ENCODE data around the gene LCN6. TPM values are rescaled to one million over a fixed set of nuclear protein-coding genes. Genes with fewer than 3 reads are reported as not detected.
A peak's percentile ranks its signal among the peaks of the same experiment; 100 is the strongest.

The LCN6 gene
- total RNA-seq, 1 experiment from 2014 or later, result not detected

GRCh38 chr9:136723989-136724388 is 24.3 kb downstream of the LCN6 start:
- Histone ChIP-seq H2BK120ac (ENCODE audit: low read depth, low read length, poor library complexity, severe bottlenecking) (no peak overlapping the region), H2AK5ac (ENCODE audit: insufficient read length, low read length) (no peak overlapping the region), H2AFZ (ENCODE audit: low read length) (no peak overlapping the region), H2BK12ac (ENCODE audit: insufficient read length, low read depth, low read length) (no peak overlapping the region), H3K23me2 (ENCODE audit: insufficient read length, low read depth, low read length, poor library complexity, severe bottlenecking) (peaks cover 10% of the 10 kb centered on the region), H3K18ac (ENCODE audit: insufficient read length, low read depth, low read length) (no peak overlapping the region), H3K27me3 (ENCODE audit: insufficient read depth, low read length) (no peaks in the 10 kb centered on the region), H4K20me1 (ENCODE audit: control insufficient read depth, insufficient read depth, insufficient read length) (no peaks in the 10 kb centered on the region), H4K5ac (ENCODE audit: insufficient read length, low read depth, low read length) (no peak overlapping the region), H2BK20ac (ENCODE audit: low read depth, low read length, poor library complexity, severe bottlenecking) (no peak overlapping the region), H3K56ac (ENCODE audit: insufficient read length, low read depth, low read length) (no peak overlapping the region), H3K79me1 (ENCODE audit: insufficient read depth, low read depth, low read length, poor library complexity, severe bottlenecking) (peaks cover 6% of the 10 kb centered on the region), H2BK5ac (ENCODE audit: insufficient read length, low read length) (no peak overlapping the region), H3K23ac (ENCODE audit: insufficient read length, low read depth, low read length) (no peak overlapping the region), H3K27ac (ENCODE audit: insufficient read length, low read depth, low read length) (no peak overlapping the region), H3K4me1 (ENCODE audit: insufficient read depth, low read length) (no peaks in the 10 kb centered on the region), H3K79me2 (ENCODE audit: insufficient read depth, low read length) (peaks cover 11% of the 10 kb centered on the region; the same call in 1 of the 2 replicates), H3T11ph (ENCODE audit: low read length) (no peak overlapping the region), H2BK15ac (ENCODE audit: low read depth, low read length) (no peak overlapping the region), H3K9me3 (ENCODE audit: control insufficient read depth, low read depth, low read length) (no peaks in the 10 kb centered on the region), H4K91ac (ENCODE audit: insufficient read length, low read depth, low read length) (no peak overlapping the region), H3K14ac (ENCODE audit: insufficient read depth, low read length) (no peak overlapping the region), H3K9ac (ENCODE audit: extremely low read depth, insufficient read length, low read length) (no peak overlapping the region), H3K4me2 (ENCODE audit: insufficient read depth, insufficient read length, low read length) (no peak overlapping the region), H4K8ac (replicated peaks; ENCODE audit: insufficient read length, low read depth, low read length) (no peak overlapping the region), H3K4ac (ENCODE audit: low read depth, low read length) (no peak overlapping the region)
- H3K27ac Mint-ChIP-seq, result peak overlapping the region in 2 of 3 experiments; percentile 33 to 34; a peak in 1 of 7 replicates
- peak overlapping the region in 1 of 2 experiments; percentile 51; a peak in 2 of 5 replicates for H3K4me3 Mint-ChIP-seq
- H3K27me3 Mint-ChIP-seq (ENCODE audit: low read depth), result no peaks in the 10 kb centered on the region; the same call in none of the 2 replicates
- no CpG with 5 or more reads among the region's 8 CpGs for WGBS (ENCODE audit: extremely low coverage, insufficient read length, low lambda C conversion rate)
- no peak for TF ChIP-seq CTCF (conservative IDR thresholded peaks at IDR 0.05)
- H3K4me1 Mint-ChIP-seq, result peaks cover 13 to 23% of the 10 kb centered on the region in 2 experiments
- no peaks in the 10 kb centered on the region; a peak in 1 of 5 replicates for H3K9me3 Mint-ChIP-seq
- no peak for DNase-seq
- H3K36me3 Mint-ChIP-seq (ENCODE audit: insufficient read depth in 1 of 3, low read depth in 3 of 3), result peaks cover 31 to 42% (median 41%) of the 10 kb centered on the region in 3 experiments
